ENCODE results near the gene LAMB1.

The LAMB1 gene

GRCh38 chr7:107948645-107949442 is 54.1 kb downstream of the LAMB1 start:
- no peak overlapping the region for H3K4me3 ChIP-seq (ENCODE audit: low read depth, low read length)
- no peak for TF ChIP-seq CTCF (IDR thresholded peaks at IDR 0.05; ENCODE audit: borderline replicate concordance, insufficient read depth, low read depth, low read length)

- TF ChIP-seq CTCF (IDR thresholded peaks at IDR 0.05; ENCODE audit: borderline replicate concordance, insufficient read depth, low read depth, low read length), result no peak
- no peak overlapping the region for H3K4me3 ChIP-seq (ENCODE audit: low read depth, low read length)
Measured at GRCh38 chr7:107946881-107947280, 56.1 kb downstream of the LAMB1 start.

GRCh38 chr7:107946451-107946850 is 56.5 kb downstream of the LAMB1 start:
- no peak overlapping the region for H3K4me3 ChIP-seq (ENCODE audit: low read depth, low read length)

GRCh38 chr7:107945332-107945731 is 57.6 kb downstream of the LAMB1 start:
- H3K4me3 ChIP-seq (ENCODE audit: low read depth, low read length), result no peak overlapping the region
- no peak for TF ChIP-seq CTCF (IDR thresholded peaks at IDR 0.05; ENCODE audit: borderline replicate concordance, insufficient read depth, low read depth, low read length)

More at GRCh38 chr7:107946451-107946850, 56.5 kb downstream of the LAMB1 start:
- TF ChIP-seq CTCF (IDR thresholded peaks at IDR 0.05; ENCODE audit: borderline replicate concordance, insufficient read depth, low read depth, low read length), result no peak

GRCh38 chr7:107944411-107945169 is 58.4 kb downstream of the LAMB1 start:
- no peak for TF ChIP-seq CTCF (IDR thresholded peaks at IDR 0.05; ENCODE audit: borderline replicate concordance, insufficient read depth, low read depth, low read length)

GRCh38 chr7:107943018-107943417 is 59.9 kb downstream of the LAMB1 start:
- no peak overlapping the region for H3K4me3 ChIP-seq (ENCODE audit: low read depth, low read length)
- no peak for TF ChIP-seq CTCF (IDR thresholded peaks at IDR 0.05; ENCODE audit: borderline replicate concordance, insufficient read depth, low read depth, low read length)

More at GRCh38 chr7:107944411-107945169, 58.4 kb downstream of the LAMB1 start:
- H3K4me3 ChIP-seq (ENCODE audit: low read depth, low read length), result no peak overlapping the region
